NCI-H2081 treated with DMSO at 0.1 percent for 48 hours (cell line): ENCODE measurements around the gene SNAP47.

Source experiments
- DNase-seq: peaks from one replicate; lab custom pipeline; 2025; lab: John Stamatoyannopoulos, UW

SNAP47 gene

GRCh38 chr1:227731696-227732585 is 3.3 kb upstream of the SNAP47 start:
- DNase-seq = no peak

GRCh38 chr1:227732586-227733308 is 2.5 kb upstream of the SNAP47 start:
- DNase-seq = no peak

- no peak for DNase-seq
Measured at GRCh38 chr1:227733309-227733705, 1.9 kb upstream of the SNAP47 start.

GRCh38 chr1:227733751-227734545 is 1.3 kb upstream of the SNAP47 start:
- no peak for DNase-seq

GRCh38 chr1:227734546-227734855 is 734 bp upstream of the SNAP47 start:
- no peak for DNase-seq

GRCh38 chr1:227735539-227736285 is 477 bp downstream of the SNAP47 start:
- DNase-seq = no peak

- DNase-seq = no peak
Measured at GRCh38 chr1:227736814-227737432, 1.7 kb downstream of the SNAP47 start.

- no peak for DNase-seq
Measured at GRCh38 chr1:227738820-227739219, 3.6 kb downstream of the SNAP47 start.

- no peak for DNase-seq
Measured at GRCh38 chr1:227739636-227740035, 4.4 kb downstream of the SNAP47 start.

- no peak for DNase-seq
Measured at GRCh38 chr1:227740401-227740960, 5.2 kb downstream of the SNAP47 start.

GRCh38 chr1:227741166-227741870 is 6.1 kb downstream of the SNAP47 start:
- no peak for DNase-seq

- no peak for DNase-seq
Measured at GRCh38 chr1:227742738-227743715, 7.8 kb downstream of the SNAP47 start.

GRCh38 chr1:227744668-227745067 is 9.4 kb downstream of the SNAP47 start:
- no peak for DNase-seq

GRCh38 chr1:227745568-227746265 is 10.5 kb downstream of the SNAP47 start:
- DNase-seq = peak; percentile 19

- no peak for DNase-seq
Measured at GRCh38 chr1:227746676-227747075, 11.4 kb downstream of the SNAP47 start.

GRCh38 chr1:227747382-227747781 is 12.1 kb downstream of the SNAP47 start:
- no peak for DNase-seq

GRCh38 chr1:227747948-227748495 is 12.8 kb downstream of the SNAP47 start:
- DNase-seq = no peak

- no peak for DNase-seq
Measured at GRCh38 chr1:227748496-227749182, 13.4 kb downstream of the SNAP47 start.
